ENCODE data around the gene TUBB2B. TPM values are rescaled to one million over a fixed set of nuclear protein-coding genes. Genes with fewer than 3 reads are reported as not detected.

Gene TUBB2B
- total RNA-seq, 1 donor = 5.2 TPM

- no peak for DNase-seq (ENCODE audit: low read depth)
- H3K4me3 ChIP-seq (ENCODE audit: low read depth, low read length) = no peak overlapping the region
- TF ChIP-seq, protein P1, sequence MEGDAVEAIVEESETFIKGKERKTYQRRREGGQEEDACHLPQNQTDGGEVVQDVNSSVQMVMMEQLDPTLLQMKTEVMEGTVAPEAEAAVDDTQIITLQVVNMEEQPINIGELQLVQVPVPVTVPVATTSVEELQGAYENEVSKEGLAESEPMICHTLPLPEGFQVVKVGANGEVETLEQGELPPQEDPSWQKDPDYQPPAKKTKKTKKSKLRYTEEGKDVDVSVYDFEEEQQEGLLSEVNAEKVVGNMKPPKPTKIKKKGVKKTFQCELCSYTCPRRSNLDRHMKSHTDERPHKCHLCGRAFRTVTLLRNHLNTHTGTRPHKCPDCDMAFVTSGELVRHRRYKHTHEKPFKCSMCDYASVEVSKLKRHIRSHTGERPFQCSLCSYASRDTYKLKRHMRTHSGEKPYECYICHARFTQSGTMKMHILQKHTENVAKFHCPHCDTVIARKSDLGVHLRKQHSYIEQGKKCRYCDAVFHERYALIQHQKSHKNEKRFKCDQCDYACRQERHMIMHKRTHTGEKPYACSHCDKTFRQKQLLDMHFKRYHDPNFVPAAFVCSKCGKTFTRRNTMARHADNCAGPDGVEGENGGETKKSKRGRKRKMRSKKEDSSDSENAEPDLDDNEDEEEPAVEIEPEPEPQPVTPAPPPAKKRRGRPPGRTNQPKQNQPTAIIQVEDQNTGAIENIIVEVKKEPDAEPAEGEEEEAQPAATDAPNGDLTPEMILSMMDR (IDR thresholded peaks at IDR 0.05; ENCODE audit: insufficient read depth, low read depth, low read length) = no peak
These were observed 7.1 kb downstream of the TUBB2B start for GRCh38 chr6:3220366-3220765.

GRCh38 chr6:3218266-3218665, 9.2 kb downstream of the TUBB2B start:
- no peak for DNase-seq (ENCODE audit: low read depth)
- TF ChIP-seq, protein P1 (IDR thresholded peaks at IDR 0.05; ENCODE audit: insufficient read depth, low read depth, low read length) = no peak
- H3K4me3 ChIP-seq (ENCODE audit: low read depth, low read length) = no peak overlapping the region

GRCh38 chr6:3217286-3217685, 10.2 kb downstream of the TUBB2B start:
- DNase-seq (ENCODE audit: low read depth) = no peak
- TF ChIP-seq, protein P1 (IDR thresholded peaks at IDR 0.05; ENCODE audit: insufficient read depth, low read depth, low read length) = no peak
- no peak overlapping the region for H3K4me3 ChIP-seq (ENCODE audit: low read depth, low read length)

DNA sequence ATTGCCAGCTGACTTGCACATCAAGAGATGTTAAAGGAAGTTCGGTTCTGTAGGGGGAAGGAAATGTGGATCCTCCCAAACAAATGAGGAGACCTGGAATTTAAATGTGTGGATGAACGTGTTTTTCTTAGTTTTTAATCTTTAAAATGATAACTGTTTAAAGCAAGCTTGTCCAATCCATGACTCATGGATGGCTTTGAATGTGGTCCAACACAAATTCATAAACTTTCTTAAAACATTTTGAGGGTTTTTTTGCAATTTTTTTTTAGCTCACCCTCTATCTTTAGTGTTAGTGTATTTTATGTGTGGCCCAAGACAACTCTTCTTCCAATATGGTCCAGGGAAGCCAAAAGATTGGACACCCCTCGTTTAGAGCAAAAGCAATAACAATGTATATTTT, 12.6 kb downstream of the TUBB2B start:
- no peak overlapping the region for H3K4me3 ChIP-seq (ENCODE audit: low read depth, low read length)
- TF ChIP-seq, protein P1 (IDR thresholded peaks at IDR 0.05; ENCODE audit: insufficient read depth, low read depth, low read length) = no peak
- no peak for DNase-seq (ENCODE audit: low read depth)

- no peak for DNase-seq (ENCODE audit: low read depth)
- TF ChIP-seq, protein P1 (IDR thresholded peaks at IDR 0.05; ENCODE audit: insufficient read depth, low read depth, low read length) = no peak
- H3K4me3 ChIP-seq (ENCODE audit: low read depth, low read length) = no peak overlapping the region
These were observed 14.1 kb downstream of the TUBB2B start for GRCh38 chr6:3213334-3213695.

DNA sequence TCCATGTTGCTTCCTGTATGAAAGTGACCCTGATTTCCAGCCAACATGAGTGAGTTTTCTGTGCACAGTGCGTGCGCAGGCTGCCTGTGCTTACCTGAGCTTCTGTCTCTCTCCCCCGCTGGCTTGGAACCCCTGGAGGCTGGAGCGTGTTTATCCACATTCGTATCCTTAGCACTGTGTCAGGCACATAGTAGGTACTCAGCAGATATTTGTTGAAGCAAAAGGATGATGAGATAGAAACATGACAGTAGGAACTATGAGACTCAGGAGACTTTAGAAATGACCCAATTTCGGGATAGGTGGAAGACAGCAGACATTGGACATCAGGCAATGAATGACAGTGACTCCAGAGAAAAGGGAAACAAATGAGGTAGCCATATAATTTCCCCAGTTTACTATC, 15.2 kb downstream of the TUBB2B start:
- DNase-seq (ENCODE audit: low read depth) = no peak
- H3K4me3 ChIP-seq (ENCODE audit: low read depth, low read length) = no peak overlapping the region
- TF ChIP-seq, protein P1 (IDR thresholded peaks at IDR 0.05; ENCODE audit: insufficient read depth, low read depth, low read length) = no peak

GRCh38 chr6:3211681-3212080, 15.8 kb downstream of the TUBB2B start:
- TF ChIP-seq, protein P1 (IDR thresholded peaks at IDR 0.05; ENCODE audit: insufficient read depth, low read depth, low read length) = no peak
- DNase-seq (ENCODE audit: low read depth) = no peak
- no peak overlapping the region for H3K4me3 ChIP-seq (ENCODE audit: low read depth, low read length)
